GM10248 (cell line): ENCODE results near the gene OASL.

Experiments used
- CTCF ChIA-PET: fragments of 300-600 bp; sonication (Branson Sonifier 250); formaldehyde crosslinking; extraction: SDS; loops from one replicate; lab custom pipeline; 2021; ENCODE audit warnings: antibody characterized with exemption; lab: Yijun Ruan, JAX
- POLR2A ChIA-PET: fragments of 350-650 bp; sonication (Branson Sonifier 250); formaldehyde crosslinking; extraction: SDS; loops from one replicate; lab custom pipeline; 2020; ENCODE audit warnings: antibody characterized with exemption; lab: Yijun Ruan, JAX
- DNase-seq: peaks from one replicate; pipeline ENCODE4 v3.0.0; 2012; ENCODE audit errors: extremely low spot score
- TF ChIP-seq, protein P1 (sequence below): IDR thresholded peaks from 2 replicates; pipeline ENCODE4 v1.5.1; 2012; ENCODE audit warnings: mild to moderate bottlenecking, low read depth; ENCODE audit errors: extremely low read depth, missing control alignments, control extremely low read depth

The OASL gene

DNA sequence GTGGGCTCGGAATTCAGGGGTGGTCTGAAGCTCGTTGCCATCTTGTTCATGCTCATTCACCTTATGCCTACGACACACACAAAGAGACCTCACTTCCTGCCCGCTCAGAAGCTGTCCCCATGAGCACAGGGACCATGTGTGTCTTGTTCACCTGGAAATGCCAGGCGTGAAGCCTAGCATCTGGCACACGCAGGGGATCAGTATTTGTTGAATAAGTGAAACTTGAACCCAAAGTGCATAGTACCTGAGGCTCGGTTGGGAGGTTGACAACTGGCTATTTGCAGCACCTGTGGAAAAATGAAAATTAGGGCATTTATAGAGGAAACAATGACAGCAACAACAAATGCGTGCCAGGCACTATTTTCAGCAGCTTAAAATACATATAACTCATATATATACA, 28.2 kb downstream of the OASL start:
- POLR2A ChIA-PET = no interaction called here
- TF ChIP-seq, protein P1, sequence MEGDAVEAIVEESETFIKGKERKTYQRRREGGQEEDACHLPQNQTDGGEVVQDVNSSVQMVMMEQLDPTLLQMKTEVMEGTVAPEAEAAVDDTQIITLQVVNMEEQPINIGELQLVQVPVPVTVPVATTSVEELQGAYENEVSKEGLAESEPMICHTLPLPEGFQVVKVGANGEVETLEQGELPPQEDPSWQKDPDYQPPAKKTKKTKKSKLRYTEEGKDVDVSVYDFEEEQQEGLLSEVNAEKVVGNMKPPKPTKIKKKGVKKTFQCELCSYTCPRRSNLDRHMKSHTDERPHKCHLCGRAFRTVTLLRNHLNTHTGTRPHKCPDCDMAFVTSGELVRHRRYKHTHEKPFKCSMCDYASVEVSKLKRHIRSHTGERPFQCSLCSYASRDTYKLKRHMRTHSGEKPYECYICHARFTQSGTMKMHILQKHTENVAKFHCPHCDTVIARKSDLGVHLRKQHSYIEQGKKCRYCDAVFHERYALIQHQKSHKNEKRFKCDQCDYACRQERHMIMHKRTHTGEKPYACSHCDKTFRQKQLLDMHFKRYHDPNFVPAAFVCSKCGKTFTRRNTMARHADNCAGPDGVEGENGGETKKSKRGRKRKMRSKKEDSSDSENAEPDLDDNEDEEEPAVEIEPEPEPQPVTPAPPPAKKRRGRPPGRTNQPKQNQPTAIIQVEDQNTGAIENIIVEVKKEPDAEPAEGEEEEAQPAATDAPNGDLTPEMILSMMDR = no peak
- DNase-seq = no peak
- CTCF ChIA-PET = interaction anchor here (0.5 to 1.5 kb wide), 5 partner anchors 16 to 364 kb away, joined by 3 to 4 read pairs (median 3); no protein-coding TSS in a partner anchor

DNA sequence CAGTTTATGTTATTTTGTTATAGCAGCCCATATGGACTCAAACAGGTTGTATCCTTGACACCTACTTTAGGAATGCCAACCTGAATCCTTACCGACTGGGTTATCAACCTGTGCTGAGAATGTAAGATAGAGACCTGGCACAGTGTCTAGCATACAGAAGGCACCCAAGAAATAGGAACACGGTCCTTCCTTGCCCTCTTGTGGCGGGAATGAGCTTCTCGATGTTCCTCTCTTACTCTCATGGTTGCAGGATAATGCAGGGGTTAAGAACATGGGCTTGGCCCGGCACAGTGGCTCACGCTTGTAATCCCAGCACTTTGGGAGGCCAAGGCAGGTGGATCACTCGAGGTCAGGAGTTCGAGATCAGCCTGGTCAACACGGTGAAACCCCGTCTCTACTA, 29.3 kb downstream of the OASL start:
- TF ChIP-seq, protein P1 = no peak
- POLR2A ChIA-PET = no interaction called here
- CTCF ChIA-PET = interaction anchor here (0.8 to 1.6 kb wide), 4 partner anchors 17 to 100 kb away, joined by 3 to 5 read pairs (median 3); no protein-coding TSS in a partner anchor
- DNase-seq = no peak

DNA sequence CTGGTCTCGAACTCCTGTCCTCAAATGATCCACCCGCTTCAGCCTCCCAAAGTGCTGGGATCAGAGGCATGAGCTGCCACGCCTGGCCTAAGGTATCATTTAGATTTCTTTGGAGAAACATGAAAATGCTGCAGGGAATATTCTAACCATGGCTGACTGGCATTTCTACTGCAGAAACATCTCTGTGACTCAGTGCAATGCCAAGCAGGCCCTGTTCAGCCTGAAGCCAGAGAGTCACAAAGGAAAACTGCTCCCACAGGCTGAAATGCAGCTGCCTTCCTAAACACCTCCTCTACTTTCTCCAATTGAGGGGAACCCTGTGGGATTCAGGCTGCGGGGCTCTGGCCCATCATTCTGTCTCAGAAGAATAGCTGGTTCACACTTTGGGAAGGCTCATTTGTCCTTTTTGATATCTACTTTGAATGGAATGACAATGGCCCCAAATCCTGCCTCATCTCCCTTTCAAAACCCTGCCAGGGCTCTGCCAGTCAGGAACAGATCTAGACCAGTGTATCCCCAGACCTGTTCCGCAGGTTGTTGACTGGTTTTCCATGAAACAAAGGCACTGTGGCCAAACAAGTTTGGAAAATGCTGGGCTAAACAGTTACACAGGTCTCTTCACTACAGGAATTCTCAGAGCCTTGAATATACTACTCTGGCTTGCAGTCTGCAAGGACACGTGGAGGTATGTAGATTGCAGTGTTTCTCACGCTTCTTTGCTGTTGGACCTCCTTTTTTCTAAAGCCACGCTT, 30.5 kb downstream of the OASL start:
- no peak for DNase-seq
- TF ChIP-seq, protein P1 = no peak
- ChIA-PET POLR2A (no interaction called here), CTCF (interaction anchor here (0.7 to 1.6 kb wide), 3 partner anchors 11 to 101 kb away, joined by 3 to 5 read pairs (median 3); no protein-coding TSS in a partner anchor)

DNA sequence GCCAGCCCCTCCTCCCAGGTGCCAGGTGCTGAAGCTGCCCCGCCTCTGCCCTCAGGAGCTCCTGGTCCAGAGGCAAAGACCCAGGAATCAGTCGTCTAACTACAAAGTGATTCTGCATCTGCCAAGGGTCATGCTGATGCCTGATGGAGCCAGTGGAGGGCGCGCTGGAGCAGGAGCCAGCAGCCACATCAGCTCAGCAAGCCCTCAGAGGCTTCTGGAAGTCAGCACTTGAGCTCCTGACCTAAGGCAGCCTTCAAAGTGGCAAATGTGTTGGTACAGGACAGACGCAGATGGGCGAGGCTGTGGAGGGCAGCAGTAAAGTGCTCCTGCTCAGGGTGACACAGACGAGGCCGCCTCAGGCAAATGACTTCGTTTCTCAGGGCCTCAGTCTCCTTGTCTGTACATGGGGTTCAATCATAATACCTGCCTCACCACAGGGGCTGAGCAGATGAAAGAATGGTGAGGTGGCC, 33.7 kb downstream of the OASL start:
- TF ChIP-seq, protein P1 = peak; percentile 55
- POLR2A ChIA-PET = no interaction called here
- CTCF ChIA-PET = interaction anchor here (1.0 to 2.3 kb wide), 12 partner anchors 8 to 224 kb away, joined by 3 to 12 read pairs (median 4); partner anchors contain the start of gene C12orf43
- peak; percentile 58 for DNase-seq

DNA sequence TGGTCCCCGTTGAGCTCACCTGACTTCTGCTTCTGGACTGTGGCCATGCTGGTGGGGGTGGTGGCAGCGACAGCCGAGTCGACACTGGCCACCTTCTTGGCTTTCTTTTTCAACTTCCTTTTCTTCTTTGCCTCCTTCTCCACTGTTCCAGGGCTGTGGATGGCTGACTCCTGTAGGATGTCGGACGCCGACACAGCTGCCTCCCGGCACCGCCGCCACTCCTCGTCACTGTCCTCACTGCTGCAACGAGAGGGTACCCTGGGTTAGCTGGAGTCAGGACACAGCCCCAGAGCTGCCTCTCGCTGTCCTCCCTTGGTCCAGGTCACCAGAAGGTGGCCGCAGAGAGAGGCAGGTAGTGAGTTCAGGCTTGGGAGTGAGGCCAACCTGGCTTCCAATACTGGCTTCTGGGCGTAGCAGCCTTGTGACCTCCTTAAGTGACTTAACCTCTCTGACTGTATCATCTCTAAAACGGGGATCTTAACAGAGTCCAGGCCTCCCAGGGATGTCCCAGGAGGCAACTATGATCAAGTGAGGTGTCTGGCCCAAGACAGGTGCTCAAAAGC, 34.7 kb downstream of the OASL start:
- CTCF ChIA-PET = interaction anchor here (0.8 to 3.7 kb wide), 4 partner anchors 8 to 57 kb away, joined by 3 to 8 read pairs (median 3); no protein-coding TSS in a partner anchor
- no peak for DNase-seq
- POLR2A ChIA-PET = no interaction called here
- TF ChIP-seq, protein P1 = no peak

DNA sequence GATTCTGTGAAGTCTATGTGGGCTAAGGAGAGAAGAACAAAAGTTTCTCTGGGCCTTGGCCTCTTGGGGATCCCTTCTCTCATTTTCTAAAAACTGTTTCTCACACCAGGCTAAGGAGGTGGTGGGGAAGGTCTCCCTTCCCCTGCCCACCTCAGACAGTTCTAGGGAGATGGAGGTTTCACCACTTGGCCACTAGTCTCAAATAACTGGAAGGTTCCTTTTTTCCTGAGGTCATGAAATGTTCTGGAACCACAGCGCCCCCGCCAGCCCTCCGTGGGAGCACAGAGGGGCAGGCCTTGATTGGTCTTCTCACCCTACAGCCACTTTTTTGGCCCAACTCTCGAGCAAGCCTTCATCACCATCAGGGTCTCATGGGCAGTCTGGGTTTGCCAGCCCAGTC, 35.4 kb downstream of the OASL start:
- TF ChIP-seq, protein P1 = no peak
- DNase-seq = no peak
- ChIA-PET CTCF (interaction anchor here (0.8 to 3.7 kb wide), 3 partner anchors 9 to 355 kb away, joined by 3 to 8 read pairs (median 4); no protein-coding TSS in a partner anchor), POLR2A (no interaction called here)
